Measurements from ENCODE around the gene CARS1.
A peak's percentile ranks its signal among the peaks of the same experiment; 100 is the strongest.

The CARS1 gene

GRCh38 chr11:2963761-2964160, 93.5 kb downstream of the CARS1 start:
- TF ChIP-seq, protein P1, sequence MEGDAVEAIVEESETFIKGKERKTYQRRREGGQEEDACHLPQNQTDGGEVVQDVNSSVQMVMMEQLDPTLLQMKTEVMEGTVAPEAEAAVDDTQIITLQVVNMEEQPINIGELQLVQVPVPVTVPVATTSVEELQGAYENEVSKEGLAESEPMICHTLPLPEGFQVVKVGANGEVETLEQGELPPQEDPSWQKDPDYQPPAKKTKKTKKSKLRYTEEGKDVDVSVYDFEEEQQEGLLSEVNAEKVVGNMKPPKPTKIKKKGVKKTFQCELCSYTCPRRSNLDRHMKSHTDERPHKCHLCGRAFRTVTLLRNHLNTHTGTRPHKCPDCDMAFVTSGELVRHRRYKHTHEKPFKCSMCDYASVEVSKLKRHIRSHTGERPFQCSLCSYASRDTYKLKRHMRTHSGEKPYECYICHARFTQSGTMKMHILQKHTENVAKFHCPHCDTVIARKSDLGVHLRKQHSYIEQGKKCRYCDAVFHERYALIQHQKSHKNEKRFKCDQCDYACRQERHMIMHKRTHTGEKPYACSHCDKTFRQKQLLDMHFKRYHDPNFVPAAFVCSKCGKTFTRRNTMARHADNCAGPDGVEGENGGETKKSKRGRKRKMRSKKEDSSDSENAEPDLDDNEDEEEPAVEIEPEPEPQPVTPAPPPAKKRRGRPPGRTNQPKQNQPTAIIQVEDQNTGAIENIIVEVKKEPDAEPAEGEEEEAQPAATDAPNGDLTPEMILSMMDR (IDR thresholded peaks at IDR 0.05; ENCODE audit: low read depth, low read length): no peak

DNA sequence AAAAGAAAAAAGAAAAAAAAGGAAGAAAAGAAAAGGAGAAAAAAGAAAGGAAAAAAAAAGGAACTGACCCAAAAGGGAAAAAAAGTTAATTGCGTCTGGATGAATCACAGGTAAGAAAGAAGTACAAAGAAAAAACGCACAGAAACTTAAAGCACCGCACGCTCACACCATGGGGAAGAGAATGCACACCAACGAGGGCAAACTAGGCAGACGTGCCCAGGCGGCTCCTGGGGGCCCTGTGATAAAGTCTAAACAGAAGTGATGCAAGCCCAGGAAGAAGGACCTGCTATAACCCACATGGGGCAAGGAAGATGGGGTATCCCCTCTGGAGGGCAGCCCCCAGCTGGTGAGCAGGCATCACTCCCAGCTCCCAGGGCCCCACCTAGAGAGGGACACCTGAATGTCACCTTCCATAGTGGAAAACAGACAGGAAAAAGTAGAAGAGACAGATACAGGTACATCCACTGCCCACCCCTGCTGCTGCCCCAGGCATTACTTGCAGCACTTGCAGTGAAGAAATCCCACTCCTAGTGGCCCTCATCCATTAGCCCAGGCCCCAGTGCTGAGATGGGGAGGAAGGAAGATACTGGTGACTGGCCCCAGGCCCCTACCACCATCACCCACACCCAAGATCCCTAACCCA, 94.0 kb downstream of the CARS1 start:
- TF ChIP-seq, protein P1 (IDR thresholded peaks at IDR 0.05; ENCODE audit: low read depth, low read length): no peak
- Histone ChIP-seq H3K4me3 (ENCODE audit: low read depth, low read length) (no peak overlapping the region), H3K36me3 (peaks cover 48% of the 10 kb centered on the region), H3K9me3 (no peaks in the 10 kb centered on the region), H3K27me3 (no peaks in the 10 kb centered on the region), H3K4me1 (no peaks in the 10 kb centered on the region)
- no peak for DNase-seq

More at GRCh38 chr11:2963761-2964160, 93.5 kb downstream of the CARS1 start:
- H3K4me1 ChIP-seq: no peaks in the 10 kb centered on the region
- DNase-seq: no peak
- no peaks in the 10 kb centered on the region for H3K9me3 ChIP-seq
- H3K27me3 ChIP-seq: no peaks in the 10 kb centered on the region
- H3K36me3 ChIP-seq: peaks cover 48% of the 10 kb centered on the region
- H3K4me3 ChIP-seq (ENCODE audit: low read depth, low read length): no peak overlapping the region

GRCh38 chr11:2961080-2961479, 96.1 kb downstream of the CARS1 start:
- DNase-seq: no peak
- H3K4me3 ChIP-seq (ENCODE audit: low read depth, low read length): no peak overlapping the region
- H3K9me3 ChIP-seq: no peaks in the 10 kb centered on the region
- no peaks in the 10 kb centered on the region for H3K4me1 ChIP-seq
- TF ChIP-seq, protein P1 (IDR thresholded peaks at IDR 0.05; ENCODE audit: low read depth, low read length): no peak
- peaks cover 56% of the 10 kb centered on the region for H3K36me3 ChIP-seq
- no peaks in the 10 kb centered on the region for H3K27me3 ChIP-seq

DNA sequence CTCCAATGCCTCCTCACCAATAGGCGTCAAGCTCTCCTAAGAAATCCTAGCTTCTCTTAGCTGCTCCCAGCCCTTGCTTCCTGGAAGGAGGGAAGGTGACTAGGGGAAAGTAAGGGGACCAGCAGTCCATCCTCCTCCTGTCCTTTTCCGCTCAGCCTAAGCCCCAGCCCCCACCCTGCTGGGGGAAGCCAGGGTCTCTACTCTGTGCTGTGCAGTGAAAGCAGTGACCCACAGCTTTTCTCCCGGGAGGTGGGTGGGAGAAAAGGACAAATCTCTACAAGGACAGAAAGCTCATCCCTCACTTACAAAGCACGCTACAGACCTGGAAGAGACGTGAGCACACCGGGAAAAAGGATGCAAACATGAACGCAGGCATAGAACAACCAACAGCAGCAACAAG, 97.1 kb downstream of the CARS1 start:
- Histone ChIP-seq H3K36me3 (peaks cover 47% of the 10 kb centered on the region), H3K4me1 (no peaks in the 10 kb centered on the region), H3K9me3 (no peaks in the 10 kb centered on the region), H3K27me3 (no peaks in the 10 kb centered on the region), H3K4me3 (ENCODE audit: low read depth, low read length) (no peak overlapping the region)
- no peak for DNase-seq
- TF ChIP-seq, protein P1 (IDR thresholded peaks at IDR 0.05; ENCODE audit: low read depth, low read length): no peak

- no peak for DNase-seq
- no peak overlapping the region for H3K4me3 ChIP-seq (ENCODE audit: low read depth, low read length)
- no peaks in the 10 kb centered on the region for H3K27me3 ChIP-seq
- peaks cover 47% of the 10 kb centered on the region for H3K36me3 ChIP-seq
- no peaks in the 10 kb centered on the region for H3K9me3 ChIP-seq
- TF ChIP-seq, protein P1 (IDR thresholded peaks at IDR 0.05; ENCODE audit: low read depth, low read length): no peak
- H3K4me1 ChIP-seq: no peaks in the 10 kb centered on the region
These were observed 99.0 kb downstream of the CARS1 start for GRCh38 chr11:2958251-2958650.

DNA sequence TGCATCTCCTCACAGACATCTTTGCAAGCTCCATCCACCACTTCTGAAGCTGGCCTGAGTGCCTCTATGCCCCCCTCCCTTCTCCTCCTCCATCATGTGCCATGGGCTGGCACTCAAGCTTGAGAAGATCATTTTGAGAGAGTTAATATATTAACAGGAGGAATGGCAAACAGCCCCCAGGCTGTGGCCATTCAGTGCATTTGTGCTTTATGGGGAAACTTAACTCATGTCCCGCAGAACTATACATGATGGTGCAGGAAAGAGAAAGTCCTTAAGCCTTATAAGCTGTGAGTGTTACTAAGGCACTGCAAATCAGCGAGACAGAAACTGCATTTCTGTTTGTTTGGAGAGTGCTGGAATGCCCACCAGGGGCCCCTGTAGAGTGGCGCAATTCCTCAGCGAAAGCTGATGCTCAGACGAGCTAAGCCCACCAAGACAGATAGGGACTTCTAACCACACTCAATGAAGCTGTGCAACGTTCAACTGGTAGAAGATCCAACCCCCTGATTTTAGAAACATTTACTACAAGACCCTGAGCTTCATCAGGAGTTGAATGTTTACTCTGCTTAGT, 101.2 kb downstream of the CARS1 start:
- DNase-seq: no peak
- Histone ChIP-seq H3K4me1 (no peaks in the 10 kb centered on the region), H3K9me3 (no peaks in the 10 kb centered on the region), H3K36me3 (peaks cover 51% of the 10 kb centered on the region), H3K27me3 (no peaks in the 10 kb centered on the region), H3K4me3 (ENCODE audit: low read depth, low read length) (no peak overlapping the region)
- TF ChIP-seq, protein P1 (IDR thresholded peaks at IDR 0.05; ENCODE audit: low read depth, low read length): 0 out of 2 replicates have a peak, but pooled peaks have one; percentile 4

Data from BE2C (cell line).